BJ (cell line): Measurements from ENCODE around the gene MXRA8. TPM values are rescaled to one million over a fixed set of nuclear protein-coding genes. Genes with fewer than 3 reads are reported as not detected.

Source experiments
- CTCF ChIA-PET: fragments of 350-600 bp; formaldehyde crosslinking; extraction: SDS; loops from one replicate; lab custom pipeline; 2021; ENCODE audit warnings: antibody characterized with exemption, inconsistent platforms; lab: Yijun Ruan, JAX
- POLR2A ChIA-PET: fragments of 300-600 bp; sonication (Branson Sonifier 250); formaldehyde crosslinking; extraction: SDS; loops from one replicate; lab custom pipeline; 2021; ENCODE audit warnings: antibody characterized with exemption; lab: Charles Lee
- DNase-seq: peaks from one replicate; pipeline ENCODE4 v3.0.0-alpha.2; 2011; ENCODE audit warnings: low read depth
- H3K27me3 ChIP-seq: 2 replicates; pipeline ENCODE4 v1.6.0; 2011; ENCODE audit warnings: low read length; ENCODE audit not compliant: control insufficient read depth, insufficient read depth
- H3K36me3 ChIP-seq: 2 replicates; pipeline ENCODE4 v1.5.1; 2011; ENCODE audit warnings: low read length; ENCODE audit not compliant: control insufficient read depth, insufficient read depth
- H3K4me3 ChIP-seq: 2 replicates; pipeline ENCODE4 v1.5.1; 2011; ENCODE audit warnings: low read depth, mild to moderate bottlenecking, control low read depth, low read length
- CTCF ChIP-seq: IDR thresholded peaks from 2 replicates; pipeline ENCODE4 v1.5.1; 2011; ENCODE audit warnings: low read depth, mild to moderate bottlenecking, control low read depth, inconsistent platforms, low read length, moderate library complexity; ENCODE audit not compliant: insufficient read depth
- polyA plus RNA-seq: library from polyadenylated mRNA; depleted of rRNA; stranded (reverse); fragments of >200 nt; gene quantifications from 2 replicates; pipeline ENCODE4 v1.2.3, GENCODE V29; 2011

The MXRA8 gene
- polyA plus RNA-seq, 1 experiment: 702 TPM

GRCh38 chr1:1381294-1381693 lies 22.9 kb upstream of the MXRA8 start:
- DNase-seq: no peak
- H3K36me3 ChIP-seq: peaks cover 12% of the 10 kb centered on the region
- H3K27me3 ChIP-seq: no peaks in the 10 kb centered on the region
- TF ChIP-seq CTCF: no peak
- no peak overlapping the region for H3K4me3 ChIP-seq
- ChIA-PET CTCF (no interaction called here), POLR2A (no interaction called here)

DNA sequence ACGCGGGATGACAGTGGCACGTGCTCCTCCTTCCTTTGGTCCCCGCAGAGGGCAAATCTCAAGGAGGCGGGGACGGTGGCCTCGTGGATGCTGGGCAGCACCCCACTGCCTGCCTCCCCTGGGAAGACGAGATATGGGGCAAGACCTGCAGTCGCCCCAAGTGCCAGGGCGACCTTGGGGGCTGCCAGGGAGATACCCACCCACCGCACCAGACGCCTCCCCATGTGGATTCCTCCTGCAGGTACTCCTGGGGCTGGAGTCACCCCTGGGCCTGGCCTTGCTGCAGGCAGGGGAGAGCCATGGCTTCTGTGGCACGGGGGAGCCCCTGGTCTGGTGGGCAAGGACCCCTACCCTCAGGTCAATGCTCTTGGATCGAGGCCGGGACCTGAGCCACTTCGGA lies 22.5 kb upstream of the MXRA8 start:
- H3K27me3 ChIP-seq: no peaks in the 10 kb centered on the region
- TF ChIP-seq CTCF: no peak
- POLR2A ChIA-PET: no interaction called here
- no peak overlapping the region for H3K4me3 ChIP-seq
- H3K36me3 ChIP-seq: peaks cover 8% of the 10 kb centered on the region
- no peak for DNase-seq
- CTCF ChIA-PET: no interaction called here

GRCh38 chr1:1377540-1378205 lies 19.3 kb upstream of the MXRA8 start:
- Histone ChIP-seq H3K27me3 (no peaks in the 10 kb centered on the region), H3K4me3 (no peak overlapping the region), H3K36me3 (peaks cover 8% of the 10 kb centered on the region)
- POLR2A ChIA-PET: no interaction called here
- CTCF ChIA-PET: interaction anchor here (1.3 kb wide), 2 partner anchors 22 to 25 kb away, joined by 3 to 4 read pairs; partner anchors contain the start of gene CCNL2
- DNase-seq: no peak
- no peak for TF ChIP-seq CTCF

- no peak for DNase-seq
- H3K4me3 ChIP-seq: no peak overlapping the region
- no peaks in the 10 kb centered on the region for H3K27me3 ChIP-seq
- POLR2A ChIA-PET: no interaction called here
- TF ChIP-seq CTCF: no peak
- peaks cover 9% of the 10 kb centered on the region for H3K36me3 ChIP-seq
- CTCF ChIA-PET: interaction anchor here (1.4 to 1.5 kb wide), 3 partner anchors 14 to 64 kb away, joined by 4 to 6 read pairs (median 5); partner anchors contain the start of gene CCNL2
Measured at GRCh38 chr1:1376551-1377226, 18.3 kb upstream of the MXRA8 start.

DNA sequence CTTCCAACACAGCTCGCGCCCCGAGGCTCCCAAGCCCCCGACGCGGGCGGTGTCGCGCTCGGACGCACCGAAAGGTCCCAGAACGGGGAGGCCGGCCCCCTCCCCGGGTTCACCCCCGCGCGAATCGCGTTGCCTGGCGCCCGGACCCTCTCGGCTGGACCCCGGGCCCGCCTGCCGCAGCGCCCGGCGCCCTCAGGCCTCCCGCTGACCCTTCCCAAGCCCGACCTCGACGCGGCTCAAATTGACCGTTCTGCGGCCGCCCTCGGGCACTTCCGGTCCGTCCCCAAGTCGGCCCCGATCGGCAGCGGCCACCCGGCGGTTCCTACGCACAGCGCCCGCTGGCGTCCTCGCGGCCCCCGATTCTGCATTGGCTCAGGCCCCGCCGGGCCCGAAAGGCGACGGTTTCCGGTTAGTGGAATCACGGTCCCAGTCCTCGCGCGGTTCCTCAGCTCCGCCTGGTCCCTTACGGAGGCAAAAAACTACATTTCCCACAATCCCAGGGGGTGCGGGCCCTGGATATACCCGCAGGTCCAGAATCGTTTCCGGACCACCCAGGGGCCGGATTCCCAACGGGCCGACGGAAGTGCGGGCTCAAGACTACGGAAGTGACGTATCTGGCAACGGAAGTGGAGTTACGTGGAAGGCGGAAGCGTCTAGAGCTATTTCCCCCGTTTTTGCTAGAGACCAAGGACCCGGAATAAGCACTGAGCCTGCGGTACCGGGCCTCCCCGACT lies 16.7 kb upstream of the MXRA8 start, which contains the start of gene AURKAIP1:
Gene AURKAIP1, minus strand, starts transcription at position 279 of the 734 bp plus-strand sequence. CDS start 451 bp downstream, outside the sequence.
- peak; percentile 99 for DNase-seq
- Histone ChIP-seq H3K36me3 (peaks cover 5% of the 10 kb centered on the region), H3K27me3 (no peaks in the 10 kb centered on the region), H3K4me3 (peak within 1 kb of the TSS; percentile 78)
- TF ChIP-seq CTCF: peak; percentile 51
- CTCF ChIA-PET: interaction anchor here (0.6 to 6.4 kb wide), 10 partner anchors 10 to 1941 kb away, joined by 3 to 46 read pairs (median 4); partner anchors contain the start of genes CCNL2 and DVL1
- POLR2A ChIA-PET: interaction anchor here (0.5 to 1.2 kb wide), 8 partner anchors 16 to 534 kb away, joined by 3 to 19 read pairs (median 5); partner anchors contain the start of genes CCNL2 and MXRA8
